ENCODE measurements around the gene BRD7. TPM values are rescaled to one million over a fixed set of nuclear protein-coding genes. Genes with fewer than 3 reads are reported as not detected.

BRD7 gene
- total and polyA plus RNA-seq, 10 of the 15 experiments (the other 5 are each of a cell fraction or from before 2014, with no cell fraction given): 16.9 to 74.7 (median 52.0) TPM

- POLR2A ChIA-PET: interaction anchor here (0.9 to 1.5 kb wide), 2 partner anchors 30 to 86 kb away, joined by 3 read pairs; no protein-coding TSS in a partner anchor
- intact Hi-C loops (cut with micrococcal nuclease; ENCODE audit: unreplicated experiment): loop anchor here (10.0 kb wide), 2 partner anchors 115 to 335 kb away; partner anchors contain the start of gene CNEP1R1
- no peaks in the 10 kb centered on the region for H3K4me1 ChIP-seq (ENCODE audit: control insufficient read depth, insufficient read depth, low read length)
- RAD21 ChIA-PET (ENCODE audit: unreplicated experiment): interaction anchor here (1.0 to 2.4 kb wide), 8 partner anchors 109 to 447 kb away, joined by 3 to 10 read pairs (median 6); partner anchors contain the start of gene CNEP1R1
- no peak overlapping the region for H3K4me2 ChIP-seq (ENCODE audit: control insufficient read depth, insufficient read depth)
- H3K36me3 ChIP-seq (ENCODE audit: control insufficient read depth in 2 of 2, insufficient read depth in 2 of 2, low read length in 1 of 2): peaks cover 1 to 25% of the 10 kb centered on the region in 2 experiments; a peak in 3 of 4 replicates
- DNase-seq (ENCODE audit: low read depth, low spot score) (no peak), ATAC-seq (no peak), FAIRE-seq (no peak)
- no peak overlapping the region for H3K4me3 ChIP-seq
- no peaks in the 10 kb centered on the region for H3K27me3 ChIP-seq (replicated peaks in 1 of 2; ENCODE audit: control insufficient read depth in 2 of 2, insufficient read depth in 2 of 2, low read length in 1 of 2)
- CTCF ChIA-PET: interaction anchor here (1.1 to 13.3 kb wide), 12 partner anchors 7 to 446 kb away, joined by 3 to 236 read pairs (median 12); partner anchors contain the start of genes BRD7 and CNEP1R1
- no peaks in the 10 kb centered on the region for H3K9me3 ChIP-seq (replicated peaks; ENCODE audit: control insufficient read depth, insufficient read depth, low read length)
- in situ Hi-C loops (cut with MboI): no loop called here
- no peaks in the 10 kb centered on the region for H4K20me1 ChIP-seq (ENCODE audit: control insufficient read depth, insufficient read depth)
- no peak overlapping the region for H3K9ac ChIP-seq (ENCODE audit: control insufficient read depth, insufficient read depth, low read length)
- SMC1A ChIA-PET (ENCODE audit: uncharacterized antibody, unreplicated experiment): interaction anchor here (0.5 to 2.9 kb wide), 11 partner anchors 11 to 446 kb away, joined by 3 to 17 read pairs (median 5); partner anchors contain the start of gene CNEP1R1
- BruUV-seq (replicated peaks): no TSS peak
- TF ChIP-seq FOXM1 (IDR thresholded peaks at IDR 0.05; ENCODE audit: low read depth, low read length) (no peak), ZNF24 (IDR thresholded peaks at IDR 0.05) (no peak), JUNB (IDR thresholded peaks at IDR 0.05) (no peak), POU2F2 (IDR thresholded peaks at IDR 0.05; ENCODE audit: borderline replicate concordance, low read depth, low read length) (no peak)
- 4% methylated on average over 1 of the region's 1 CpG for WGBS (ENCODE audit: insufficient coverage, insufficient replicate concordance, low lambda C conversion rate, missing lambda C conversion rate)
- H3K79me2 ChIP-seq (ENCODE audit: control insufficient read depth, insufficient read depth, low read length): peaks cover 6% of the 10 kb centered on the region
- H2AFZ ChIP-seq (ENCODE audit: control insufficient read depth, low read depth, low read length): no peak overlapping the region
- H3K27ac ChIP-seq (ENCODE audit: control insufficient read depth, insufficient read depth): no peak overlapping the region
Measured at GRCh38 chr16:50359626-50360025, 9.2 kb downstream of the BRD7 start.

- no peaks in the 10 kb centered on the region; the same call in none of the 2 replicates for H3K79me2 ChIP-seq (ENCODE audit: control insufficient read depth, insufficient read depth, low read length)
- H3K9ac ChIP-seq (ENCODE audit: control insufficient read depth, insufficient read depth, low read length): no peak overlapping the region
- no peak overlapping the region for H3K27ac ChIP-seq (ENCODE audit: control insufficient read depth, insufficient read depth)
- in situ Hi-C loops (cut with MboI) (loop anchor here (5.0 kb wide), 1 partner anchor 143 kb away; no protein-coding TSS in a partner anchor), intact Hi-C loops (cut with micrococcal nuclease; ENCODE audit: unreplicated experiment) (loop anchor here (1.0 to 10.0 kb wide), 2 partner anchors 110 to 141 kb away; no protein-coding TSS in a partner anchor)
- no peak for FAIRE-seq
- WGBS (ENCODE audit: insufficient coverage, insufficient replicate concordance, low lambda C conversion rate, missing lambda C conversion rate): 73% methylated on average over 11 of the region's 11 CpGs
- RAD21 ChIA-PET (ENCODE audit: unreplicated experiment): interaction anchor here (0.6 to 3.5 kb wide), 24 partner anchors 9 to 452 kb away, joined by 3 to 28 read pairs (median 4); partner anchors contain the start of genes CNEP1R1 and HEATR3
- no peaks in the 10 kb centered on the region for H4K20me1 ChIP-seq (ENCODE audit: control insufficient read depth, insufficient read depth)
- no peak overlapping the region for H3K4me2 ChIP-seq (ENCODE audit: control insufficient read depth, insufficient read depth)
- H3K9me3 ChIP-seq (replicated peaks; ENCODE audit: control insufficient read depth, insufficient read depth, low read length): no peaks in the 10 kb centered on the region
- CTCF ChIA-PET: interaction anchor here (0.6 to 13.3 kb wide), 51 partner anchors 12 to 455 kb away, joined by 3 to 236 read pairs (median 5); partner anchors contain the start of genes BRD7, CNEP1R1 and HEATR3
- no peak for DNase-seq (ENCODE audit: low read depth, low spot score)
- BruUV-seq (replicated peaks): no TSS peak
- H3K4me1 ChIP-seq (ENCODE audit: control insufficient read depth, insufficient read depth, low read length): no peaks in the 10 kb centered on the region
- no peaks in the 10 kb centered on the region for H3K27me3 ChIP-seq (replicated peaks in 1 of 2; ENCODE audit: control insufficient read depth in 2 of 2, insufficient read depth in 2 of 2, low read length in 1 of 2)
- H3K36me3 ChIP-seq (ENCODE audit: control insufficient read depth in 2 of 2, insufficient read depth in 2 of 2, low read length in 1 of 2): peaks cover 0 to 24% of the 10 kb centered on the region in 2 experiments; a peak in 2 of 4 replicates
- POLR2A ChIA-PET: no interaction called here
- H2AFZ ChIP-seq (ENCODE audit: control insufficient read depth, low read depth, low read length): no peak overlapping the region
- peak; percentile 53; the same call in 1 of the 2 replicates for TF ChIP-seq SMC3 (IDR thresholded peaks at IDR 0.05; ENCODE audit: borderline replicate concordance, low read length)
- no peak for TF ChIP-seq RUNX3 (IDR thresholded peaks at IDR 0.05; ENCODE audit: low read length)
- peak; percentile 31 to 52 (median 50); a peak in 4 of 6 replicates for TF ChIP-seq CTCF (IDR thresholded peaks at IDR 0.05 in 2 of 3, conservative IDR thresholded peaks at IDR 0.05 in 1 of 3; ENCODE audit: control insufficient read depth in 2 of 3, extremely low read depth in 1 of 3, insufficient read depth in 1 of 3, low read depth in 3 of 3, low read length in 3 of 3)
- no peak for TF ChIP-seq SUZ12 (IDR thresholded peaks at IDR 0.05; ENCODE audit: unreplicated experiment)
- SMC1A ChIA-PET (ENCODE audit: uncharacterized antibody, unreplicated experiment): interaction anchor here (0.7 to 5.7 kb wide), 32 partner anchors 11 to 497 kb away, joined by 3 to 82 read pairs (median 5); partner anchors contain the start of genes ADCY7, CNEP1R1 and HEATR3
- no peak for ATAC-seq
- no peak overlapping the region for H3K4me3 ChIP-seq
Measured at GRCh38 chr16:50354629-50355456, 13.9 kb downstream of the BRD7 start.

Measured in GM12878 (cell line).